GM10847 (cell line): ENCODE measurements around the gene EXOC6B.

Experiments
- POLR2A ChIP-seq: IDR thresholded peaks from 2 replicates; pipeline ENCODE4 v1.6.1; 2011; ENCODE audit not compliant: insufficient read length; ENCODE audit errors: extremely low read depth

The EXOC6B gene

GRCh38 chr2:72271766-72272641 is 553.8 kb downstream of the EXOC6B start:
- no peak for TF ChIP-seq POLR2A

- no peak for TF ChIP-seq POLR2A
Observed at GRCh38 chr2:72271276-72271614, 554.6 kb downstream of the EXOC6B start.

DNA sequence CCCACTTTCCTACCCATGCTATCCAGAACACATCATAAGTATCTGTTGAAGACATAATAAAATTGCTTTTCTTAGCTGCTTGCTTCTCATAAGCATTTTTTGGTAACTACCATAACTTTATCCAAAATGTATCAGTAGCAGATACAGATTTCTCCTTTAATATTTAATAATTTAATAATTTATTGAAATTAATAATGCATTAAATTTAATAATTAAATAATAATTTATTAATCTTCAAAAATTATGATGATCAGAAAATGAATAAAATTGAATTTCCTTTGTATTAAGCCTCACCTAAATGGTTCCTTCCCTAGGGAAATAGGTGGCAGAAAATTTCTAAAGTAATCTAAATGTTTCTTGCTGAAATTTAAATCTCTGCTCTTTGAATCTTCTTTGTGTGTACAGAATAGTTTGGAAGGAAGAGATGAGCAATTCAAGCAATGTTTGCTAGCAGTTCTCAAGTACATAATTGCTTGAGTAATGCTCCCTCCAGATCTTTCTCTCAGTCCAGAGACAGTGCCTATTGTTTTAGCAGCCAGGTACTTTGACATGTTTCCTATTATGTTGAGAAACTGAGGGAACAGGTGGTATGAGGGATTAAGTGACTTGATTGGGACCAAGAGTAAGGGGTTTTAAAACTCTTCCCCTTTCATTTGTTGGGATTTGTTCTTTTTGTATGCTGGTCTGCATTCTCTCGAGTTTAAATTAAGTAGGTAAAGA is 555.1 kb downstream of the EXOC6B start:
- no peak for TF ChIP-seq POLR2A

- TF ChIP-seq POLR2A = no peak
Observed at GRCh38 chr2:72263776-72264060, 562.1 kb downstream of the EXOC6B start.

GRCh38 chr2:72263043-72263775 is 562.6 kb downstream of the EXOC6B start:
- TF ChIP-seq POLR2A = no peak

DNA sequence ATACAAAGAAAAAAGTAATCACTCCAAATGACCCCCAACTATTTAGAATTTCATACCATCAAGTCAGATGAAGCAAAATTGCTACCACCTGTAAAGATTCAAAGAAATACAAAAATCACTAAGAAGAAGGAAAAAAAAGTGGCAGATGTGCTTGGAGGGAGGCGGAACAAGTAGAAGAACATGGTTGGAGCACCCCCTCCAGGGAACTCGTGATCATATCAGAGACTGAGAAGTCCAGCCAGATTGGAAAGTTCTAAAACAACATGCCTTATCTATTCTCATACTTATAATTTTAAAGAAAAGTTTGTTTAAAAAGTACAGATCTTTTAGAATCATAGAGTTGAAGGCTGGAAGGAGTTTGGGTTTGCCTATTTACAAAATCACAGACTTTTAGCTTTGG is 564.8 kb downstream of the EXOC6B start:
- no peak for TF ChIP-seq POLR2A

GRCh38 chr2:72255540-72255939 is 570.3 kb downstream of the EXOC6B start:
- no peak for TF ChIP-seq POLR2A

- TF ChIP-seq POLR2A = no peak
Observed at GRCh38 chr2:72254831-72255451, 570.9 kb downstream of the EXOC6B start.

- TF ChIP-seq POLR2A = no peak
Observed at GRCh38 chr2:72238311-72238710, 587.5 kb downstream of the EXOC6B start.

DNA sequence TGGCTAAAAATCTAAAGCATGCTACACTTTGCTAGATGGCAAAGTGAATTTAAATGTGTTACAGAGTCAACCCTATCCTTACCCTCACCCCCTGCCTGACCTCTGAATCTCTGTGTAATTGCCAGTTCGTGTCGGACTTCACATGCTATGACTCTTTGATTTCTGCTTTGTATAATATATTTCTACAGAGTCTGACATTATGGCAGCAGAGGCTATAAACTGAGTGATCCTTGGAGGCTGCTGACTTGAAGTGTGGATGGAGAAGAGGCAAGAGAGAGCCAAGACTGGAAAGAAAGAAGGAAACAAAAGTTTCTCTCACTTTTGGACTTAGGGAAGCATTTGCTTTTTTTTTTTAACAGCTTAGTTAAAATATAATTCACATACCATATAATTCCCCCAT is 588.3 kb downstream of the EXOC6B start:
- no peak for TF ChIP-seq POLR2A

GRCh38 chr2:72236445-72237067 is 589.3 kb downstream of the EXOC6B start:
- TF ChIP-seq POLR2A = no peak

DNA sequence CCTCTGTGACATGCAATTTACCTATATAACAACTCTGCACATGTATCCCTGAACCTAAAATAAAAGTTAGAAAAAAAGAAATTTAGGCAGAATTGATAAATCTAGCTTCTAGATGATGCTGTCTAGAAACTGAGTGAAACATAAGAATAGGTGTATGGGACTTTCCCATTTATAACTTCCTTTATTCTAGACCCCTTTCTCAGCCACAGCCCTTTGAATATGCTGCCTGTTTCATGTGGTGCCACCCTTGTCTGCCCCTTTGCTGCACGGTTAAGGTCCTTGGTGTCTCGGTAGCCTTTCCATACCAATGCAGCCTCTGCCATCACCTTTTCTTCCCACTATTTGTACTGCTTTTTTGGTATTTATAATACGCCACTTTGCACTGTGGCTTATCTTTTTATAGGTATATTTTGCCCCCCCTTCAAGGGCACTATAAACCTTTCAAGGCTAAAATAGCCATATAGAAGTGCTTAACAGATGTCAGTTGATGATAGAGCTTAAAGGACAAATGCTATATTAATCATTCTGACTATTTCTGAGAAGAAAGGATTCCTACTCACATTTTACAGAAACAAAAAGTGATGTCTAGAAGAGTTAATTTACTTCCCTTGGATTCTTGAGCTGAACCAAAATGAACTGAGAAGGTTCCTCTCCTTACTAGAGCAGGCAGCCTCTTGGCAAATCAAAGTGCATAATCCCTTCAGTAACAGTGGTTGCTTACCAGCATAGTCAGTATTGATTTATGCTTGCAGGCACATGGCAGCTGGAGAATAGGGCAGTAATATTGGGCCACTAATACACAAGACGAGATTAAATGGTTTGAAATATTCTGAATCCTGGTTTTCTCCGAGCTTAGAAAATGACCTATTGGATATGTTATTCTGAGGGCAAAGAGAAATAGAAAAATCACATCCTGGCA is 590.1 kb downstream of the EXOC6B start:
- no peak for TF ChIP-seq POLR2A

- no peak for TF ChIP-seq POLR2A
Observed at GRCh38 chr2:72233211-72233610, 592.6 kb downstream of the EXOC6B start.
